ENCODE data around the gene PCBP3. TPM values are rescaled to one million over a fixed set of nuclear protein-coding genes. Genes with fewer than 3 reads are reported as not detected.
"Not testable (repeated sequence)": the region's sequence is repeated elsewhere in the genome, so short reads cannot be mapped to it uniquely, and the experiment has no call there.

PCBP3 gene
- total and polyA plus RNA-seq, 10 of the 15 experiments (the other 5 are each of a cell fraction or from before 2014, with no cell fraction given): 0.09 to 1.3 (median 0.46) TPM; not detected in 3

DNA sequence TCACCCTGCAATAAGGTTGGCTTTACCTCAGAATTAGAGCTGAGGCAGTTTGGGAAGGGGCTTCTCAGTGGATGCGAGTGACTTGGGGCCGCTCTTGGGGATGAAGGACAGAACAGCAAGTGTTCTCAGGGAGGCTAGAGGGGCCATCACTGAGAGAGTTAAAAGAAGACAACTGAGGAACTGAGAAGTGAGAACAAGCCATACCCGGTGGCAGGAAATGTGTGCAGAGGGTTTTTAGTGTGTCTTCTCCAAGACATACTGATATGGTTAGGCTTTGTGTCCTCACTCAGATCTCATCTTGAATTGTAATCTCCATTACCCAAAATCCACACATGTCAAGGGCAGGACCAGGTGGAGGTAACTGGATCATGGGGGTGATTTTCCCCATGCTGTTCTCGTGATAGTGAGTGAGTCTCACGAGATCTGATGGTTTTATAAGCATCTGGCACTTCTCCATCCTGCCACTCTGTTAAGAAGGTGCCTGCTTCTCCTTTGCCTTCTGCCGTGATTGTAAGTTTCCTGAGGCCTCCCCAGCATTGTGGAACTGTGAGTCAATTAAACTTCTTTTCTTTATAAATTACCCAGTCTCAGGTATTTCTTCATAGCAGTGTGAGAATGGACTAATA, 75.8 kb downstream of the PCBP3 start:
- POLR2A ChIA-PET: no interaction called here
- H3K27me3 ChIP-seq (replicated peaks in 1 of 2; ENCODE audit: control insufficient read depth in 2 of 2, insufficient read depth in 2 of 2, low read length in 1 of 2): no peaks in the 10 kb centered on the region
- H3K36me3 ChIP-seq (ENCODE audit: control insufficient read depth in 2 of 2, insufficient read depth in 2 of 2, low read length in 1 of 2): no peaks in the 10 kb centered on the region
- peak overlapping the region; percentile 59 for H3K4me2 ChIP-seq (ENCODE audit: control insufficient read depth, insufficient read depth)
- no peak overlapping the region for H3K4me3 ChIP-seq
- H3K4me1 ChIP-seq (ENCODE audit: control insufficient read depth, insufficient read depth, low read length): peaks cover 13% of the 10 kb centered on the region
- intact Hi-C loops (cut with micrococcal nuclease; ENCODE audit: unreplicated experiment): no loop called here
- 17% methylated on average over 6 of the region's 6 CpGs for WGBS (ENCODE audit: insufficient coverage, insufficient replicate concordance, low lambda C conversion rate, missing lambda C conversion rate)
- ATAC-seq (peak; percentile 56), FAIRE-seq (no peak), DNase-seq (ENCODE audit: low read depth, low spot score) (peak; percentile 9)
- H3K27ac ChIP-seq (ENCODE audit: control insufficient read depth, insufficient read depth): no peak overlapping the region
- in situ Hi-C loops (cut with MboI): no loop called here
- H3K9me3 ChIP-seq (replicated peaks; ENCODE audit: control insufficient read depth, insufficient read depth, low read length): no peaks in the 10 kb centered on the region
- H4K20me1 ChIP-seq (ENCODE audit: control insufficient read depth, insufficient read depth): no peaks in the 10 kb centered on the region
- TF ChIP-seq POLR2AphosphoS5 (IDR thresholded peaks at IDR 0.05; ENCODE audit: low read length) (no peak), SPI1 (IDR thresholded peaks at IDR 0.05; ENCODE audit: borderline replicate concordance, insufficient read depth, low read depth, low read length) (peak; percentile 71; the same call in 1 of the 2 replicates), RUNX3 (IDR thresholded peaks at IDR 0.05; ENCODE audit: low read length) (no peak), CBX3 (IDR thresholded peaks at IDR 0.05; ENCODE audit: borderline replicate concordance, low read depth) (no peak), HDAC6 (IDR thresholded peaks at IDR 0.05; ENCODE audit: unreplicated experiment) (no peak), MYC (IDR thresholded peaks at IDR 0.05; ENCODE audit: insufficient read depth, insufficient read length, insufficient replicate concordance, low read length, severe bottlenecking) (no peak), SREBF2 (IDR thresholded peaks at IDR 0.05; ENCODE audit: low read length) (no peak)
- TF ChIP-seq, protein P1, sequence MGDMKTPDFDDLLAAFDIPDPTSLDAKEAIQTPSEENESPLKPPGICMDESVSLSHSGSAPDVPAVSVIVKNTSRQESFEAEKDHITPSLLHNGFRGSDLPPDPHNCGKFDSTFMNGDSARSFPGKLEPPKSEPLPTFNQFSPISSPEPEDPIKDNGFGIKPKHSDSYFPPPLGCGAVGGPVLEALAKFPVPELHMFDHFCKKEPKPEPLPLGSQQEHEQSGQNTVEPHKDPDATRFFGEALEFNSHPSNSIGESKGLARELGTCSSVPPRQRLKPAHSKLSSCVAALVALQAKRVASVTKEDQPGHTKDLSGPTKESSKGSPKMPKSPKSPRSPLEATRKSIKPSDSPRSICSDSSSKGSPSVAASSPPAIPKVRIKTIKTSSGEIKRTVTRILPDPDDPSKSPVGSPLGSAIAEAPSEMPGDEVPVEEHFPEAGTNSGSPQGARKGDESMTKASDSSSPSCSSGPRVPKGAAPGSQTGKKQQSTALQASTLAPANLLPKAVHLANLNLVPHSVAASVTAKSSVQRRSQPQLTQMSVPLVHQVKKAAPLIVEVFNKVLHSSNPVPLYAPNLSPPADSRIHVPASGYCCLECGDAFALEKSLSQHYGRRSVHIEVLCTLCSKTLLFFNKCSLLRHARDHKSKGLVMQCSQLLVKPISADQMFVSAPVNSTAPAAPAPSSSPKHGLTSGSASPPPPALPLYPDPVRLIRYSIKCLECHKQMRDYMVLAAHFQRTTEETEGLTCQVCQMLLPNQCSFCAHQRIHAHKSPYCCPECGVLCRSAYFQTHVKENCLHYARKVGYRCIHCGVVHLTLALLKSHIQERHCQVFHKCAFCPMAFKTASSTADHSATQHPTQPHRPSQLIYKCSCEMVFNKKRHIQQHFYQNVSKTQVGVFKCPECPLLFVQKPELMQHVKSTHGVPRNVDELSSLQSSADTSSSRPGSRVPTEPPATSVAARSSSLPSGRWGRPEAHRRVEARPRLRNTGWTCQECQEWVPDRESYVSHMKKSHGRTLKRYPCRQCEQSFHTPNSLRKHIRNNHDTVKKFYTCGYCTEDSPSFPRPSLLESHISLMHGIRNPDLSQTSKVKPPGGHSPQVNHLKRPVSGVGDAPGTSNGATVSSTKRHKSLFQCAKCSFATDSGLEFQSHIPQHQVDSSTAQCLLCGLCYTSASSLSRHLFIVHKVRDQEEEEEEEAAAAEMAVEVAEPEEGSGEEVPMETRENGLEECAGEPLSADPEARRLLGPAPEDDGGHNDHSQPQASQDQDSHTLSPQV (IDR thresholded peaks at IDR 0.05): no peak
- TF ChIP-seq, protein P2, sequence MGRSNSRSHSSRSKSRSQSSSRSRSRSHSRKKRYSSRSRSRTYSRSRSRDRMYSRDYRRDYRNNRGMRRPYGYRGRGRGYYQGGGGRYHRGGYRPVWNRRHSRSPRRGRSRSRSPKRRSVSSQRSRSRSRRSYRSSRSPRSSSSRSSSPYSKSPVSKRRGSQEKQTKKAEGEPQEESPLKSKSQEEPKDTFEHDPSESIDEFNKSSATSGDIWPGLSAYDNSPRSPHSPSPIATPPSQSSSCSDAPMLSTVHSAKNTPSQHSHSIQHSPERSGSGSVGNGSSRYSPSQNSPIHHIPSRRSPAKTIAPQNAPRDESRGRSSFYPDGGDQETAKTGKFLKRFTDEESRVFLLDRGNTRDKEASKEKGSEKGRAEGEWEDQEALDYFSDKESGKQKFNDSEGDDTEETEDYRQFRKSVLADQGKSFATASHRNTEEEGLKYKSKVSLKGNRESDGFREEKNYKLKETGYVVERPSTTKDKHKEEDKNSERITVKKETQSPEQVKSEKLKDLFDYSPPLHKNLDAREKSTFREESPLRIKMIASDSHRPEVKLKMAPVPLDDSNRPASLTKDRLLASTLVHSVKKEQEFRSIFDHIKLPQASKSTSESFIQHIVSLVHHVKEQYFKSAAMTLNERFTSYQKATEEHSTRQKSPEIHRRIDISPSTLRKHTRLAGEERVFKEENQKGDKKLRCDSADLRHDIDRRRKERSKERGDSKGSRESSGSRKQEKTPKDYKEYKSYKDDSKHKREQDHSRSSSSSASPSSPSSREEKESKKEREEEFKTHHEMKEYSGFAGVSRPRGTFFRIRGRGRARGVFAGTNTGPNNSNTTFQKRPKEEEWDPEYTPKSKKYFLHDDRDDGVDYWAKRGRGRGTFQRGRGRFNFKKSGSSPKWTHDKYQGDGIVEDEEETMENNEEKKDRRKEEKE (IDR thresholded peaks at IDR 0.05): no peak
- no peak overlapping the region for H2AFZ ChIP-seq (ENCODE audit: control insufficient read depth, low read depth, low read length)
- SMC1A ChIA-PET (ENCODE audit: uncharacterized antibody, unreplicated experiment): interaction anchor here (1.2 kb wide), 1 partner anchor 28 kb away, joined by 3 read pairs; no protein-coding TSS in a partner anchor
- BruUV-seq (replicated peaks): no TSS peak
- CTCF ChIA-PET: no interaction called here
- RAD21 ChIA-PET (ENCODE audit: unreplicated experiment): no interaction called here
- H3K9ac ChIP-seq (ENCODE audit: control insufficient read depth, insufficient read depth, low read length): no peak overlapping the region
- no peaks in the 10 kb centered on the region for H3K79me2 ChIP-seq (ENCODE audit: control insufficient read depth, insufficient read depth, low read length)

DNA sequence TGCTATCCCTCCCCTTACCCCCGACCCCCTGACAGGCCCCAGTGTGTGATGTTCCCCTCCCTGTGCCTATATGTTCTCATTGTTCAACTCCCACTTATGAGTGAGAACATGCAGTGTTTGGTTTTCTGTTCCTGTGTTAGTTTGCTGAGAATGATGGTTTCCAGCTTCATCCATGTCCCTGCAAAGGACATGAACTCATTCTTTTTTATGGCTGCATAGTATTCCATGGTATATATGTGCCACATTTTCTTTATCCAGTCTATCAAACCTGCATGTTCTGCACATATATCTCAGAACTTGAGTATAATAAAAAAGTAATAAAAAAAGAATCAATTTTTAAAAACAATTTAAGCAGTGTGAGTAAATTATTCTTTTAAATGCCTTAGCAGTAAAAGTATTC, 76.7 kb downstream of the PCBP3 start:
- H3K4me3 ChIP-seq; BruUV-seq (replicated peaks); DNase-seq (ENCODE audit: low read depth, low spot score); H3K9ac ChIP-seq (ENCODE audit: control insufficient read depth, insufficient read depth, low read length); H3K79me2 ChIP-seq (ENCODE audit: control insufficient read depth, insufficient read depth, low read length); in situ Hi-C loops (cut with MboI); H3K27ac ChIP-seq (ENCODE audit: control insufficient read depth, insufficient read depth); FAIRE-seq; H2AFZ ChIP-seq (ENCODE audit: control insufficient read depth, low read depth, low read length); CTCF ChIA-PET; H3K4me2 ChIP-seq (ENCODE audit: control insufficient read depth, insufficient read depth); RAD21 ChIA-PET (ENCODE audit: unreplicated experiment); SMC1A ChIA-PET (ENCODE audit: uncharacterized antibody, unreplicated experiment); H3K27me3 ChIP-seq (replicated peaks in 1 of 2; ENCODE audit: control insufficient read depth in 2 of 2, insufficient read depth in 2 of 2, low read length in 1 of 2); ATAC-seq; H3K9me3 ChIP-seq (replicated peaks; ENCODE audit: control insufficient read depth, insufficient read depth, low read length); intact Hi-C loops (cut with micrococcal nuclease; ENCODE audit: unreplicated experiment); POLR2A ChIA-PET; H4K20me1 ChIP-seq (ENCODE audit: control insufficient read depth, insufficient read depth); H3K36me3 ChIP-seq (ENCODE audit: control insufficient read depth in 2 of 2, insufficient read depth in 2 of 2, low read length in 1 of 2): not testable (repeated sequence)
- peaks cover 13% of the 10 kb centered on the region for H3K4me1 ChIP-seq (ENCODE audit: control insufficient read depth, insufficient read depth, low read length)
- whole genome bisulfite sequencing (ENCODE audit: insufficient coverage, insufficient replicate concordance, low lambda C conversion rate, missing lambda C conversion rate): 56% methylated on average over 1 of the region's 1 CpG

All from GM12878 (cell line).